ENCODE measurements around the gene PCDH9. TPM values are rescaled to one million over a fixed set of nuclear protein-coding genes. Genes with fewer than 3 reads are reported as not detected.

PCDH9 gene
- total and polyA plus RNA-seq, 10 donors = 0.24 to 8.1 (median 3.8) TPM

DNA sequence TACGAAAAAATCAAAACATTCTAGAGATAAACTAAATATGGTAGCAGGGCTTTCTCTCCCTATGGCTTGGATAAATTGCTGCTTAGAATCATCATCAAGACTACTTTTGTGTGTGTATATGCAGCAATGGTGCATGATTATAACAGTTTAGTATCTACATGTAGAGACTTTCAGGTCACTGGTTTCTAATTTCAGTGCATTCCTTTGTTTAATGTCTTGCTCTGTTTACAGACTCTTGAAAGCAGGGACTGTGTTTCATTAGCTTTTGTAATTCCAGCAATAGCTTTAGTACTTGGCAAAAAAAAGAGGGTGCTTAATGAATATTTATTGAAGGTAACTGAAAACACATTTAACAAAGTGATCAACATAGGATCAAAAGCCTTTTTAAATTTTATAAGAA lies 420.7 kb downstream of the PCDH9 start:
- TF ChIP-seq POLR2A (IDR thresholded peaks at IDR 0.05) (no peak), POLR2AphosphoS5 (IDR thresholded peaks at IDR 0.05) (no peak)
- TF ChIP-seq, protein P1, sequence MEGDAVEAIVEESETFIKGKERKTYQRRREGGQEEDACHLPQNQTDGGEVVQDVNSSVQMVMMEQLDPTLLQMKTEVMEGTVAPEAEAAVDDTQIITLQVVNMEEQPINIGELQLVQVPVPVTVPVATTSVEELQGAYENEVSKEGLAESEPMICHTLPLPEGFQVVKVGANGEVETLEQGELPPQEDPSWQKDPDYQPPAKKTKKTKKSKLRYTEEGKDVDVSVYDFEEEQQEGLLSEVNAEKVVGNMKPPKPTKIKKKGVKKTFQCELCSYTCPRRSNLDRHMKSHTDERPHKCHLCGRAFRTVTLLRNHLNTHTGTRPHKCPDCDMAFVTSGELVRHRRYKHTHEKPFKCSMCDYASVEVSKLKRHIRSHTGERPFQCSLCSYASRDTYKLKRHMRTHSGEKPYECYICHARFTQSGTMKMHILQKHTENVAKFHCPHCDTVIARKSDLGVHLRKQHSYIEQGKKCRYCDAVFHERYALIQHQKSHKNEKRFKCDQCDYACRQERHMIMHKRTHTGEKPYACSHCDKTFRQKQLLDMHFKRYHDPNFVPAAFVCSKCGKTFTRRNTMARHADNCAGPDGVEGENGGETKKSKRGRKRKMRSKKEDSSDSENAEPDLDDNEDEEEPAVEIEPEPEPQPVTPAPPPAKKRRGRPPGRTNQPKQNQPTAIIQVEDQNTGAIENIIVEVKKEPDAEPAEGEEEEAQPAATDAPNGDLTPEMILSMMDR (IDR thresholded peaks at IDR 0.05 in 8 of 11, conservative IDR thresholded peaks at IDR 0.05 in 3 of 11) = no peak
- no peak overlapping the region for H3K27ac ChIP-seq
- WGBS, 5 donors = 86 to 97% (median 93%) methylated on average over 1 of the region's 1 CpG
- no peaks in the 10 kb centered on the region for H3K36me3 ChIP-seq
- peaks cover 0 to 5% (median 0%) of the 10 kb centered on the region in 8 donors for H3K9me3 ChIP-seq
- H3K4me3 ChIP-seq = no peak overlapping the region
- intact Hi-C loops (cut with DNase I; ENCODE audit: low total_unique reads) = no loop called here
- no peaks in the 10 kb centered on the region for H3K4me1 ChIP-seq
- no peak for DNase-seq
- no peaks in the 10 kb centered on the region for H3K27me3 ChIP-seq (replicated peaks in 1 of 7)

DNA sequence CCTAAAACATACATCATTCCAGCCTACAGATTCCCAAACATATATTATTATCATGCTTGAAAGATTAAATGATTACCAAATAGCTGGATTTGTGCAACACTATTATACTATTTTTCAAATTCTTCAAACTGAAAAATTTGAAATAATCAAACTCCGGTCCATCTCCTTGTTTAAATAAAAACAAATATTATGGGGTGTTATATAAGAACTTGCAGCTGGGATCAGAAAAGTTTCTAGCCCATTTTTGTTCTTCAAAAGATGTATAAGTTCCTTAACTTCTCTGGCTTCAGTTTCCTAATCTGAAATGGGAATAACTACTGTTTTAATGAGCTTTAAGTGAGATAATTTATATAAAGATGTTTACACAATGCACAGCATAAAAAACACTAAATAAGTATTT lies 422.9 kb downstream of the PCDH9 start:
- H3K4me3 ChIP-seq = no peak overlapping the region
- H3K9me3 ChIP-seq = peaks cover 0 to 5% (median 0%) of the 10 kb centered on the region in 8 donors
- no peaks in the 10 kb centered on the region for H3K4me1 ChIP-seq
- WGBS, 5 donors = 86 to 93% (median 92%) methylated on average over 1 of the region's 1 CpG
- H3K36me3 ChIP-seq = no peaks in the 10 kb centered on the region
- DNase-seq = no peak
- no peak overlapping the region for H3K27ac ChIP-seq
- TF ChIP-seq POLR2A (IDR thresholded peaks at IDR 0.05) = no peak
- intact Hi-C loops (cut with DNase I; ENCODE audit: low total_unique reads) = no loop called here
- no peaks in the 10 kb centered on the region for H3K27me3 ChIP-seq (replicated peaks in 1 of 7)

DNA sequence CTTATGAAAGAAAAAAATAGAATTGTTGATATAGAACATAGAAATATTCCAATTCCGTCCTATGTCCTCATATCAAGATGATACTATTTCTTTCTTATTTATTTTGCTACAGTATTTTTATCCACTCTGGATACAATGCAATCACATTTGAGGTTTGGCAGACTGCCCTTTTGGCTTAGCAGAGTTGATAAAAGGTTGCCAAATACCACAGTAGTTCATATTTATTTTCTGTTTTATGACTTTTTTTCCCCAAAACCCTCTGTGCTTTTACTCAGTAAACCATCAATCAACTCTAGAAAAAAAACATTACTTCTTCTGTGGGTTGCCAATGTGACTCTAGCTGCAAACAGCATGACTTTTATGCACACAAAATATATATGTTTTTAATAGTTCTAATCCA lies 424.5 kb downstream of the PCDH9 start:
- H3K27me3 ChIP-seq (replicated peaks in 1 of 7) = no peaks in the 10 kb centered on the region
- H3K36me3 ChIP-seq = no peaks in the 10 kb centered on the region
- 72 to 84% (median 75%) methylated on average over 1 of the region's 1 CpG for WGBS, 5 donors
- no peak overlapping the region for H3K27ac ChIP-seq
- no peaks in the 10 kb centered on the region for H3K4me1 ChIP-seq
- no peak overlapping the region for H3K4me3 ChIP-seq
- DNase-seq = no peak
- intact Hi-C loops (cut with DNase I; ENCODE audit: low total_unique reads) = no loop called here
- H3K9me3 ChIP-seq = no peaks in the 10 kb centered on the region
- TF ChIP-seq POLR2A (IDR thresholded peaks at IDR 0.05) = no peak
- TF ChIP-seq, protein P1 (IDR thresholded peaks at IDR 0.05 in 8 of 11, conservative IDR thresholded peaks at IDR 0.05 in 3 of 11) = no peak
- TF ChIP-seq POLR2AphosphoS5 (IDR thresholded peaks at IDR 0.05) = no peak

DNA sequence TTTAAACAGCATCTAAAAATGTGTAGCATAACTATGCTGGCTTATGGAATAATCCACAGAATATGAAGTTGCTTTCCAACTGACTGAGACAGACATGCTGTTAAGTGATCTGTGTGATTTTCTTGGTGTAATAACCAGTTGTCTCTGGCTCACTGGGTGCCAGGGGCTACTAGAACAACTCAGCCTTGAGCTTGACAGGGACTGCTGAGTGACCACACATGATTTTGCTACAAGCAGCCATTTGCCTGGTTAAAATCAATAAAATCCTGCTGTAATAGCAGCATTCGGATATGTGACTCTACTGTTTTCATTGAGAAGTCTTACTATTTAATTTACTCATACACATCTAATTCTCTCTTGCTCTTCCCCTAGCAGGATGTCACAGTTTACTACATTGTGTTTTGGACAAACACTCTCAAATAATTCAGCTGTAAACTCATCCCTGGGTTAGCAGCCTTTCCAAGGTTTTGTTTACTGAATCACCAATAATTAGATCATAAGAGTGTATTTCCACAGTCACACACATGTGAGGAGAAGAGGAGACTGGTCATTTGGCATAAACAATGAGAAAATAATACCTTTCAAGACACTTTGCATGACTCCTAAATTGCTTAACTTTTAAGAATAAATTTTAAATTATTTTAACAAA lies 426.2 kb downstream of the PCDH9 start:
- Histone ChIP-seq H3K27me3 (replicated peaks in 1 of 7) (no peaks in the 10 kb centered on the region), H3K27ac (no peak overlapping the region), H3K9me3 (no peaks in the 10 kb centered on the region), H3K36me3 (no peaks in the 10 kb centered on the region), H3K4me3 (no peak overlapping the region), H3K4me1 (no peaks in the 10 kb centered on the region)
- intact Hi-C loops (cut with DNase I; ENCODE audit: low total_unique reads) = no loop called here
- DNase-seq = no peak
- TF ChIP-seq, protein P1 (IDR thresholded peaks at IDR 0.05 in 8 of 11, conservative IDR thresholded peaks at IDR 0.05 in 3 of 11) = no peak
- TF ChIP-seq POLR2AphosphoS5 (IDR thresholded peaks at IDR 0.05) (no peak), POLR2A (IDR thresholded peaks at IDR 0.05) (no peak)
- 76 to 97% (median 89%) methylated on average over 1 of the region's 1 CpG for WGBS, 5 donors
